GM12872 (cell line): Measurements from ENCODE around the gene ARHGAP15.

Source experiments
- CTCF ChIP-seq: IDR thresholded peaks from 3 replicates; pipeline ENCODE4 v1.5.1; 2011; ENCODE audit warnings: low read depth, mild to moderate bottlenecking, low read length, moderate library complexity; ENCODE audit not compliant: insufficient read depth

ARHGAP15 gene

GRCh38 chr2:143522699-143523098, 393.5 kb downstream of the ARHGAP15 start:
- no peak for TF ChIP-seq CTCF

GRCh38 chr2:143524119-143524553, 394.9 kb downstream of the ARHGAP15 start:
- no peak for TF ChIP-seq CTCF

- no peak for TF ChIP-seq CTCF
Measured at GRCh38 chr2:143524559-143525401, 395.6 kb downstream of the ARHGAP15 start.

GRCh38 chr2:143525402-143525860, 396.2 kb downstream of the ARHGAP15 start:
- TF ChIP-seq CTCF, result no peak

- TF ChIP-seq CTCF, result no peak
Measured at GRCh38 chr2:143526498-143526897, 397.3 kb downstream of the ARHGAP15 start.

- TF ChIP-seq CTCF, result no peak
Measured at GRCh38 chr2:143528021-143528420, 398.8 kb downstream of the ARHGAP15 start.

- no peak for TF ChIP-seq CTCF
Measured at GRCh38 chr2:143529118-143529720, 400.0 kb downstream of the ARHGAP15 start.
